ENCODE data around the gene TMEM123. TPM values are rescaled to one million over a fixed set of nuclear protein-coding genes. Genes with fewer than 3 reads are reported as not detected.
A peak's percentile ranks its signal among the peaks of the same experiment; 100 is the strongest.

TMEM123 gene
- total RNA-seq, 1 donor from 2014 or later: 191 TPM

DNA sequence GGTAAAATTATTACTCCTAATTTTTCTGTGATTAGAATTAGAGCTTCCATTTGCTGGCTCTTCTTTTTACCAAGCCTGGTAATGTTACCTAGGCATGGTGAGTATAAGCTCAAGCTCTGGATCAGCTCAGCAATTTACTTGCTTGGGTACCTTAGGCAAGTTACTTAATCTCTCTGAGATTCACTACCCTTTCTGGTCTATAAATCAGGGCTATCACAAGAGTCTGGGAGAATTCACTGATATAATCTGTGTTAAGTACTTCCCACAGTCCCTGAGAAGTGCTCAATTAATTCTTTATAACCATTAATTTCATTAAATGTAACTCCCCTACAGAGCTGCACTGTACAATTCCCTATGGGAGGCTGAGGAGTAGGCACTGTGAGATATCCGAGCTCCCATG lies 44.2 kb downstream of the TMEM123 start:
- no peak for ATAC-seq
- DNase-seq (ENCODE audit: low spot score): no peak
- intact Hi-C loops (cut with DNase I): no loop called here

DNA sequence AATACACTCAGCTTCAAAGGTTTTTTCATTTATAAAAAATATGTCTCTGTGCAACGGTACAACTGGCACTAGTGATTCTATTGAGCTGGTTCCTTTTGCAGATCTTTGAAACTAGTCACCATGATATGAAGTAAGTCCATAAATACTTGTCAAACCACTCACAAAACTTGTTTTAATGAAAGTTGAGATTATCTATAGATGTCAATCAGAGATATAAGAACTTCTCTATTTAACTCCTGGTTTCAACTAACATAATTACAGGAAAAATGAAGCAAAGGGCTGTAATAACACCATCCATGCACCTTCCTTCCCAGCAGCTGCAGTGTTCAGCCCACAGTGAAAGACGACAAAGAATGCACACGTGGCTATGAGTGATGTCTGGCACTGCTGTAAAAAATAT lies 44.7 kb downstream of the TMEM123 start:
- no peak for ATAC-seq
- intact Hi-C loops (cut with DNase I): no loop called here
- DNase-seq (ENCODE audit: low spot score): no peak

DNA sequence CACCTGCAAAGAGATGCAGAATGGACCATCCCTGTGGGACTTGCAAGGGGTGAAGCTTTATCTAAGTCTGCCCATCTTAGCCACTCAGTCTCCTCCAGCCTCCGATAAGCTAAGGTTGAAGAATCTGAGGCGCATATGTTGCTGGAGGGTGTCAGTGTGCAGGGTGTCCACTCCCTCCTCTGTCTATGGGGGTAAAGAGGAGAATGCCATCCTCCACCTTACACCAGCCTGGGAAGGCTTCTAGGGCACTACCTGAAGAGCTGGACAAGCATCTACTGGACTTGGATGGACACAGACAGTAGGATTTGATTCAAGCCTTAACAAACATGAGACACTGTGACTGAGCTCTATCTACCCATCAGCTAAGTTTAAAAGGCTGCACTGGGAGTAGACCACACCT lies 46.5 kb downstream of the TMEM123 start:
- DNase-seq (ENCODE audit: low spot score) (no peak), ATAC-seq (no peak)
- intact Hi-C loops (cut with DNase I): no loop called here

DNA sequence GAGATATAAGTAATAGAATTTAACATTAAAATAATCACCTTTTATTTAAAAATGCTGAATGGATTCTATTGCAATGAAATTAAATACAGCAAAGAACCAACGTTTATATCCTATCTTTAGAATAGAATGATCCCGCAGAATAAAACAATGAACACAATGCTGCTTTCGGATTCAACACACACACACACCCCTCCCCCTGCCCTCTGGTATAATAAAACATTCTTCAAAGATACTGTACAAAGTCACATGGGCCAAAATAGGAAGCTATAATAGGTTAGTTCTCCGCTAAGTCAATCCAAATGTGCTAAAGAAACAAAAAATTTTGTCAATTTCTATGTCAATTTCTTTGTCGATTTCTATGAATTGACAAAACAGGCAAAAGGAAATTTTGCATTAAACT lies 47.1 kb downstream of the TMEM123 start:
- no peak for ATAC-seq
- intact Hi-C loops (cut with DNase I): no loop called here
- DNase-seq (ENCODE audit: low spot score): no peak

DNA sequence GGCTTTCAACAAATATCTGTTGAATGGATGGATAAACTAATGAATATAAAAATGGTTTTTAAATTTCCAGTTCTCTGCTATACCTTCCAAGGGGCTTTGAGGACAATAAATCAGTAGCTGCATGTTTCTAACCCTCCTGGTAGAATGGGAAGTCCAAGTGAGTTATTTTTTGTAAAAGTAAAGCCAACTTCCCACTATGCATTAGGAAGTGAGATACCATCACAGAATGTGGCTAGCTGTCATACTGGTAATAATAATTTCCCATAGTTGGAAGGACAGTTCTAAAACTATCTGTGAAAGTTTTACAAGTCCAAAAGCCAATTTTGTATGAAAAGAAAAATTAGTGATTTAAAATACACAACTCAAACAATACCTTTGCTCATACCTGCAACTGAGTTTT lies 50.0 kb downstream of the TMEM123 start:
- no peak for DNase-seq (ENCODE audit: low spot score)
- intact Hi-C loops (cut with DNase I): no loop called here
- ATAC-seq: no peak

DNA sequence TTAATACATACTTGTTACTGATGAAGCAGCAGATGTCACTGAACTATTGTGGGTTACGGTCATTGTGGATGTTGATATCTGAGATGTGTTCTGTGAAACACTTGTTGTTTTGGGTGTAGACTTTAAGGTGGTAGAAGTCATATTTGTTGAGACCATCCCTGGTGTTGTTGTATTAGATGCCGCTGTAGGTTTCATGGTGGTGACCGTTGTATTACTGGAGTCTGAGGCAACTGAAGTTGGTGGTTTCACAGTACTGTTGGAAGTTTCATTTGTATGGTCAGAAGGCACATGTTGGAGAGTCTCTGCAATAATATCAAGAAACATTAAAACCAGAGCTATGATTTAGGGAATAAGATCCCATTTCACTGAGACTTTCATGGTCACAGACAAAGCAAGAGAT lies 50.7 kb downstream of the TMEM123 start:
- DNase-seq (ENCODE audit: low spot score) (no peak), ATAC-seq (no peak)
- intact Hi-C loops (cut with DNase I): no loop called here

DNA sequence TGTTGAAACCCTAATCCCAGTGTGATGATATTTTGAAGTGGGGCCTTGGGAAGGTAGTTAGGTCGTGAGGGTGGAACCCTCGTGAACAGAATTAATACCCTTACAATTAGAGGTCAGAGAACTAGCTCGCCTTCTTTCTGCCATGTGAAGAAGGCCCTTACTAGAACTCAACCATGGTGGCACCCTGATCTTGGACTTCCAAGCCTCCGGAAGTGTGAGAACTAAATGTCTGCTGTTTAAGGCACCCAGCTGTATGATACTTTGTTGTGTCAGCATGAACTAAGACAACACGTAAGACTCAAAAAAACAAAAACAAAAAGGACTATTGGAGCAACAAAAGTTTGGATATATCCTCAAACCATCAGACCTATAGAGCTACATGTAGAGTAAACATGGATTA lies 52.0 kb downstream of the TMEM123 start:
- ATAC-seq (no peak), DNase-seq (ENCODE audit: low spot score) (no peak)
- intact Hi-C loops (cut with DNase I): no loop called here

DNA sequence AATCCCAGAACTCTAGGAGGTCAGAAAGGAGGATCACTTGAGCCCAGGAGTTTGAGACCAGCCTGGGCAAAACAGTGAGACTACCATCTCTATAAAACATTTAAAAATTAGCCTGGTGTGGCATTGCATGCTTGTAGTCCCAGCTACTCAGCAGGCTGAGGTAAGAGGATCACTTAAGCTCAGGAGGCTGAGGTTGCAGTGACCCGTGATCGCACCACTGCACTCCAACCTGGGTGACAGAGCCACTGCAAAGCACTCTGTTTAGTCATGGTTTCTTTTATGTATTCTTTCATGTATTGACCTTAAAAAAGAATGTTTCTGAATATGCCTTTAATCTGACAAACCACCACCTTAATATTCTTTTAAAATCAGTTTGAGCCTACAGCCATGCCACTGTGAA lies 53.4 kb downstream of the TMEM123 start:
- no peak for ATAC-seq
- no peak for DNase-seq (ENCODE audit: low spot score)
- intact Hi-C loops (cut with DNase I): no loop called here

DNA sequence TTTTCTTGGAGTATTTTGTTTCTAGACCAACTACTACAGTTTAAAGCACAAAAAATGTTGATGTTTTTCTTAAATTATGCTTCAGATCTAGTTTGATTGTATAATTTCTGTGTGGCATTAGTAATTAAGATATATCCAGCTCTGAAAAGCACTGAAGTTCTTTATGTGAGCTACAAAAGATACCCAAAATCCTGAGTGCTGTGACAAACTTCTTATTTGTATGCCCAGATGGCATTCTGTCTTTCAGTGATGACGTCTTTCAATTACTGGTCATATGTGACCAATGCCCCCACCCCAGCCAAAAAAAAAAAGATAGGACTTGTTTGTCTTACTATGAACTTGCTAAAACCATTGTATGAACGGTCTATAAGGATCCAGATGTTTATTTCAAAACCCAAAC lies 54.3 kb downstream of the TMEM123 start:
- no peak for ATAC-seq
- no peak for DNase-seq (ENCODE audit: low spot score)
- intact Hi-C loops (cut with DNase I): no loop called here

DNA sequence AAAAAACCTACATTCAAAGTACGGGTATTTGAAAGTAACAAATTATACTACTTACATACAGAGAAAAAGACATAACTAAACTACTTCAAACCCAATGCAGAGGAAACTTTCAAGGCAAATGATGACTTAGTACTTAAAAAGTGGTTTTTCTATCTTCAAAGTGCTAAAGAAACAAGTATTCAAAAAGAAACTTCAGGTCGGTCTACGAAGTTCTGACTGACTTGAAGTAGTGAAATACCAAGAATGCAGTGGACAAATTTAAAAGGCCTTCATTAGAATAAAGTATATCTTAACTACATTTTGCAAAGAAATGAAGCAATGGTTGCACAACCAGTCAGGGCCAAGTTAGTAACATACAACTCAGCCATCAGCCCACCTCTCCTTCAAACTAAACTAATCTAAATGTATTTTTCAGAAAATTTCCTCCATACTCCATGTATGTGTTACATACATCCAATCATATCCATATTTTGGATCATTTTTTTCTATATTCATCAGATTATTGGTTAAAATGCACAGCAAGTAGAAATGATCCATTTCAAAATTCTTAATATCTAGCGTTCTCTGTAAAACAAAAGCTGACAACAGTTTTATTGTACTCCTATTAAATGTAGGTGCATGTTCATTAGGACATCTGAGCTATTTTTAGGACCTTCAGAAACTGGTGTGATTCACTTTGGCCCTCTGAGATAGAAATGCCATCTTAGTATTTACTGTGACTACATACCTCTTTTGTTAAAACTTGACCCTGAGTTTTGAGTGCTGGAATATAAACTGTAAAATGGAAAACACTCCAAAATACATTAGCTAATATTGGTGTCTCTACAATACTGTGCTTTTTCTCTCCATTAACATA lies 55.6 kb downstream of the TMEM123 start:
- DNase-seq (ENCODE audit: low spot score): no peak
- intact Hi-C loops (cut with DNase I): no loop called here
- ATAC-seq: no peak

DNA sequence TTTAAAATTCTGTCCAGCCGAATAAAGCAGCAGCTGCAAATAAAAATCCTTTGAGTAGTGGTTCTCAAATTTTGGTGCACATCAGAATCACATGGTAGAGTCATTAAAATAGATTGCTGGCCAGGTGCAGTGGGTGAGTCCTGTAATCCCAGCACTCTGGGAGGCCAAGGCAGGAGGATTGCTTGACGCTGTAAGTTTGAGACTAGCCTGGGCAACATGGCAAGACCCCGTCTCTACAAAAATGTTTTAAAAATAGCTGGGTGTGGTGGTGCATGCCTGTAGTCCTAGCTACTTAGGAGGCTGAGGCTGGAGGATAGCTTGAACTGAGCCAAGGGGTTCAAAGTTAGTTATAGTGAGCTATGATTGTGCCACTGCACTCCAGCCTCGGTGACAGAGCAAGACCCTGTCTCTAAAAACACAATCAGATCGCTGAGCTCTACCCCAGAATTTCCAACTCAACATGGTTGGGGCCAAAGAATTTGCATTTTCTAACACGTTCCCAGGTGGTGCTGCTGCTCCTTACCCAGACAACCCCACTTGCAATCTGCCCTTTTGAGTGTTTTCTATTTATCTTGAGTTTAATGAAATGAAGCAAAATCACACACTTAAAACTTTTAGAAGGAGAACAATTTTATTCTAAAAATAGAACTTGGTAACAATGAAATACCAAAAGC lies 56.7 kb downstream of the TMEM123 start:
- intact Hi-C loops (cut with DNase I): no loop called here
- ATAC-seq (no peak), DNase-seq (ENCODE audit: low spot score) (no peak)

DNA sequence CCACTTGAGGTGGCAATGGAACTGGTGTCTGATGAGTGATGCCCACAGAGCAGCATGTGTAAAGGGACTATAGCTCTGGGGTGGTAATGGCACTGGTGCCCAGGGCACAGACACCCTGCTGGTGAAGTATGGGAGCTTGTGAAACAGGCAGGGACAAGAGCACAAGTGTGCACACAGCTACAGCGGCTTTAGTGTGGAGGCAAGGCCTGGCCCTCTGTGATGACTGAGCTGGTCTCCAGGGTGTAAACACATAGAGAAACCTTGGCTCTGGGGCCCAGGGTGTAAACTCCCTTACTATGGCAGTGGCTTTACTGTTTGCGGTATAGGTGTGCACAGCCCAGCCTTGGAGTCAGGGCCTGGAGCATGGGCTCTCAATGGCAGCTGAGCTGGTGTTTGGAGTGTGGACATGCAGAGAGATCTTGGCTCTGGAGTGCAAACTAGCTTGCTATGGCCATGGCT lies 59.3 kb downstream of the TMEM123 start:
- no peak for ATAC-seq
- intact Hi-C loops (cut with DNase I): no loop called here
- no peak for DNase-seq (ENCODE audit: low spot score)

DNA sequence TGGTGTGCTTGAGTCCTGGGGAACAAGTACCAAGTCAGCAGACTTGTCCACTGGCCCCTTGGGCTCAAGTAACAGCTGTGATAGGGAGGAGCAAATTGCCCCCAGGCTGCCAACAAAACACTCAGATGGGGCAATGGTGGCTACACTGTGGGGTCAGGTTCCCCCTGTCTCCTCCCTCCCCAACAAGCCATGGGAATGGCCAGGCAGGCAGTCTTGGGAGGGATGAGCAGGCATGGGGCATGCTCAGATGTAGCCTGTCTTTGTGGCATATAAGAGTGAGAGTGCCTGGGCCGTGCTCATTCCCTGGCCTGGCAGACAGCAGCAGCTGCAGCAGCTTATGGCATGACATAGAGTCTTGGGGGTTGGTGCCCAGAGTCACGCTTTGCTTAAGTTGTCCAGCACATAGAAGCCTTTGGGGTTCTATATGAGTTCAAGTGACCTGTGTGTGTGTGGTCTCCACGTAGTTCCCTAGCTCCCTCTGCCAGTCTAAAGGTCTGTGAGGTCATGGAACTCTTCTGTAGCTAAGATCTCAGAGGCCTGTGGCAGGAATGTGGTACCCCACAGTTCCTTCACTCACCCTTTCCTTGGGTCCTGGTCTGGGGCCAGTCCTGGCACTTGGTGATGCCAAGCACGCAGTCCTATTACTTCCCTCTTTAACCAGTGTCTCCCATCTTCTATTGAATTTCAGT lies 60.9 kb downstream of the TMEM123 start:
- no peak for DNase-seq (ENCODE audit: low spot score)
- intact Hi-C loops (cut with DNase I): no loop called here
- no peak for ATAC-seq

DNA sequence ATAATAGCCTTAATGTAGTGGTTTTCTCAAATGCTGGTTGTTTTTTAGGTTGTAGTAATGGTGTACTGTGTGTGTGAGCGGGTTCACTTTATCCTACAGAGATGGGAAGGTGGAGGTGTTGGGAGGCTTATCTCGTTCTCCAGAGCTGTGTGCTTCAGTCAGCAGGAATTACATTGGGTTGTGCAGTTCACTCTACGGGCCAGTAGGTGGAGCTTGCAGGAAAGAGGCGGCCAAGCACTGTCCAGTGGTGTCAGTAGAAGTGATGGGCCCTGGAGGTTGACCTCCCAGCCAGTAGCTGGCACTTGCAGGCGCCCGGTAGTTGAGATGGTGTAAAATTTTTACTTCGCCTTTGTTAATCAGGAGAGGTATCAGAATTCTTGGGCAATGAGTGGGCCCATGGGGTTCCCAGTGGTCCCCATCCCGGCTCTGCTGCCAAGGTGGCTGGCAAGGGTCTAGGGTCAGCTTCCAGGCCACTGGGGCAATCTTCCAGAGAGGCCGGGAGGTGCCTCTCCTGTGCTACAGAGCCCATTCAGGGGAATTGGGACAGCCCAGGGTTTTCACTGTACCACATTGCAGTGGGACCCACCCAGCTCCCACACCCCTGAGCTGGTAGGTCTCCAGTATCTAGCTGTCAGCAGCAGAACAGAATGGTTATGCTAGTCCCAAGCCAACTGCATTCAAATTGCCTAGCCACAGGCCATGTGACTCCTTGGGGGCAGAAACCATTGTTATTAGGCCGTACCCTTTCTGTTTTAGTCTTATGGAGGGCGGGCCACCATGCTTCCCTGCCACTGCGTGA lies 61.7 kb downstream of the TMEM123 start:
- peak; percentile 72 for DNase-seq (ENCODE audit: low spot score)
- intact Hi-C loops (cut with DNase I): no loop called here
- peak; percentile 78 for ATAC-seq

DNA sequence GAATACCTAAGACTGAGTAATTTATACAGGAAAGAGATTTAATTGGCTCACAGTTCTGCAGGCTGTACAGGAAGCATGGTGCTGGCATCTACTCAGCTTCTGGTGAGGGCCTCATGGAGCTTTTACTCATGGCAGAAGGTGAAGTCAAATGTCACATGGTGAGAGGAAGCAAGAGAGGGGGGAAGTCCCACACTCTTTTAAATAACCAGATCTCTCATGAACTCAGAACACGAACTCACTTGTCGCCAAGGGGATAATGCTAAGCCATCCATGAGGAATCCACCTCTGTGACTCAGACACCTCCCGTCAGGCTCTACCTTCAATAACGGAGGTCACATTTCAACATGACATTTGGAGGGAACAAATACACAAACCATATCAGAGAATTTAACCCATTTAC lies 63.3 kb downstream of the TMEM123 start:
- no peak for DNase-seq (ENCODE audit: low spot score)
- intact Hi-C loops (cut with DNase I): no loop called here
- ATAC-seq: no peak

DNA sequence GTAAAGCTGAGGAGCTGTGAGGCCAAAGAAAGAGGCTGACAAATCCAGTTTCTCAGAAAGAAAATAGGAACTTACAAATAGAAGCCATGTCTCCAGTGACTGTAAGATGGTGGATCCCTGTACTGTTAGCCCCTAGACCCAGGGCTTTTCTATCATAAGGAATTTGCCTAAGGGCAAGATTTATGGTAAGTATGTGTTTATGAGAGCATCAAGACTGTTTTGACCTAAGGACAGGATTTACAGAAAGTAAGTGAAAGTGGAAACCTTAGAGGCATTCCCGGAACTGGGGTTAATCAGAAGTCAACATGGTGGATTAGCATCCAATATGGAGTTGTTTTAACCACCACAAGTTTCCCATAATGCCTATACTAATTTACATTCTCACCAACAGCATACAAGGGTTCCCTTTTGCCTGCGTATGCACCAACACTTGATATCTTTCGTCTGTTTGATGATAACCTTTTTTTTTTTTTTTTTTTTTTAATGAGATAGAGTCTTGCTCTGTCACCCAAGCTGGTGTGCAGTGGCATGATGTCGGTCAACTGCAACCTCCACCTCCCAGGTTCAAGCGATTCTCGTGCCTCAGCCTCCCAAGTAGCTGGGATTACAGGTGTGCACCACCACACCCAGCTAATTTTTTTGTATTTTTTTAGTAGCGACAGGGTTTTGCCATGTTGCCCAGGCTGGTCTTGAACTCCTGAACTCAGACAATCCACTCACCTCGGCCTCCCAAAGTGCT lies 65.4 kb downstream of the TMEM123 start:
- no peak for ATAC-seq
- intact Hi-C loops (cut with DNase I): no loop called here
- DNase-seq (ENCODE audit: low spot score): no peak

DNA sequence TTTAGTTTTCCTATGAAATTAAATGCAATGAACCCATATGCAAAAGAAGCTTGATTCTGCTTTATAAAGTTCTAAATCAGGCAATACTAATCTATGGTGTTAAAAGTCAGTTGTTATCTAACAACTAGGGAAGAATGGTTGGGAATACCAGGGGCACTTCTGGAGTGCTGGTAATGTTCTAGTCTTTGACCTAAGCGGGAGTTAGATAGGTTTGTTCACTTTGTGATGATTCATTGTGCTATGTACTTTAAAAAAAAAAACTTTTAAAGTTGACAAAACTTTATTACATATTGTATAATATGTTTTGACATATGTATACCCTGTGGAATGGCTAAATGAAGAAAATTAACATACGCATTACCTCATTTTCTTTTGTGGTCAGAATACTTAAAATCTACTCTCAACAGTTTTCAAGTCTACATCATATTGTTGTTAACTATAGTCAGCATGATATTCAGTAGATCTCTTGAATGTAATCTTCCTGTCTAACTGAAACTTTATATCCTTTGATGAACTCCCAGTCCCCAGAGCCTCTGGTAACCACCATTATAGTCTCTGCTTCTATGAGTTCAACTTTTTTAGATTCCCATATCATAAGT lies 66.3 kb downstream of the TMEM123 start:
- ATAC-seq (no peak), DNase-seq (ENCODE audit: low spot score) (no peak)
- intact Hi-C loops (cut with DNase I): no loop called here

Measured in sciatic nerve (tissue), 2 donors.